PC-9 (cell line): Measurements from ENCODE around the gene NFKBIA. TPM values are rescaled to one million over a fixed set of nuclear protein-coding genes. Genes with fewer than 3 reads are reported as not detected.

Experiments used
- BruUV-seq: library from RNA; stranded (reverse); fragments of 400-500 nt; replicated peaks from 2 replicates; lab custom pipeline; 2021; lab: Mats Ljungman, UMichigan
- CTCF ChIA-PET: fragments of 300-600 bp; sonication (Branson Sonifier 250); formaldehyde crosslinking; loops from one replicate; lab custom pipeline; 2022; ENCODE audit warnings: antibody characterized with exemption; lab: Charles Lee
- POLR2A ChIA-PET: fragments of 300-600 bp; sonication (Branson Sonifier 250); formaldehyde crosslinking; loops from one replicate; lab custom pipeline; 2022; ENCODE audit warnings: antibody characterized with exemption; ENCODE audit not compliant: unreplicated experiment; lab: Charles Lee
- DNase-seq, 2 experiments: peaks; one replicate each; pipeline versions ENCODE4 v3.0.0 to v3.0.0-alpha.2; 2015 to 2022; ENCODE audit warnings: mixed read lengths in 1 of 2
- H2AFZ ChIP-seq: fragments of 200-600 bp; sonication (generic); 2 replicates; pipeline ENCODE4 v1.8.1; 2017; ENCODE audit warnings: antibody characterized with exemption
- H3F3A ChIP-seq: fragments of 200-600 bp; sonication (generic); 2 replicates; pipeline ENCODE4 v1.8.1; 2017; ENCODE audit warnings: antibody characterized with exemption, mild to moderate bottlenecking, low read depth; ENCODE audit not compliant: insufficient read depth
- H3K27ac ChIP-seq: fragments of 200-600 bp; sonication (generic); 2 replicates; pipeline ENCODE4 v1.6.1; 2016; ENCODE audit warnings: mixed run types
- H3K27me3 ChIP-seq: fragments of 200-600 bp; sonication (generic); 2 replicates; pipeline ENCODE4 v1.6.1; 2016; ENCODE audit warnings: low read depth, mixed run types; ENCODE audit not compliant: insufficient read depth
- H3K36me3 ChIP-seq: fragments of 200-600 bp; sonication (generic); 2 replicates; pipeline ENCODE4 v1.6.1; 2016; ENCODE audit warnings: low read depth, mixed run types
- H3K4me1 ChIP-seq: fragments of 200-600 bp; sonication (generic); replicated peaks from 2 replicates; pipeline ENCODE4 v1.6.1; 2016; ENCODE audit warnings: mixed run types; ENCODE audit not compliant: insufficient read depth
- H3K4me2 ChIP-seq: fragments of 200-600 bp; sonication (generic); 2 replicates; pipeline ENCODE4 v1.6.1; 2017; ENCODE audit warnings: mixed run types
- H3K4me3 ChIP-seq: fragments of 200-600 bp; sonication (generic); 2 replicates; pipeline ENCODE4 v1.6.1; 2016; ENCODE audit warnings: mixed run types
- H3K79me2 ChIP-seq: fragments of 200-600 bp; sonication (generic); 2 replicates; pipeline ENCODE4 v1.6.1; 2017; ENCODE audit warnings: low read depth, mixed run types
- H3K9me2 ChIP-seq: fragments of 200-600 bp; sonication (generic); 2 replicates; pipeline ENCODE4 v1.8.1; 2017; ENCODE audit warnings: mild to moderate bottlenecking; ENCODE audit not compliant: insufficient read depth
- H3K9me3 ChIP-seq: fragments of 200-600 bp; sonication (generic); 2 replicates; pipeline ENCODE4 v1.8.1; 2016; ENCODE audit warnings: low read depth; ENCODE audit not compliant: insufficient read depth
- H4K20me1 ChIP-seq: fragments of 200-600 bp; sonication (generic); 2 replicates; pipeline ENCODE4 v1.8.1; 2017; ENCODE audit not compliant: insufficient read depth
- CTCF ChIP-seq: fragments of 200-600 bp; sonication (generic); conservative IDR thresholded peaks from 2 replicates; pipeline ENCODE4 v1.6.1; 2017; ENCODE audit warnings: mixed run types, antibody characterized with exemption, mild to moderate bottlenecking, moderate library complexity
- EZH2 ChIP-seq: fragments of 200-600 bp; sonication (generic); IDR thresholded peaks from 2 replicates; pipeline ENCODE4 v1.8.0; 2017; ENCODE audit warnings: antibody characterized with exemption, low read depth
- intact Hi-C: fragments of 100-400 bp; cut with micrococcal nuclease; formaldehyde crosslinking; loops from one replicate; pipeline ENCODE4 v1.10.0; 2022; ENCODE audit not compliant: unreplicated experiment
- total RNA-seq: library from RNA; stranded (reverse); gene quantifications from 2 replicates; pipeline ENCODE4 v1.2.3, GENCODE V29; 2021

NFKBIA gene
- total RNA-seq, 1 experiment from 2014 or later, result 34.8 TPM

GRCh38 chr14:35392103-35392502 lies 12.4 kb downstream of the NFKBIA start:
- H3K27me3 ChIP-seq, result no peaks in the 10 kb centered on the region
- BruUV-seq, result no TSS peak
- no peak overlapping the region for H2AFZ ChIP-seq
- ChIA-PET CTCF (no interaction called here), POLR2A (no interaction called here)
- H3K36me3 ChIP-seq, result no peaks in the 10 kb centered on the region
- H3K27ac ChIP-seq, result no peak overlapping the region
- no peaks in the 10 kb centered on the region for H3K79me2 ChIP-seq
- H4K20me1 ChIP-seq, result no peaks in the 10 kb centered on the region
- intact Hi-C loops, result no loop called here
- DNase-seq, result no peak
- no peak overlapping the region for H3K4me2 ChIP-seq
- H3K4me1 ChIP-seq, result peaks cover 10% of the 10 kb centered on the region
- peaks cover 4% of the 10 kb centered on the region; the same call in 1 of the 2 replicates for H3F3A ChIP-seq
- H3K9me2 ChIP-seq, result no peaks in the 10 kb centered on the region
- no peak overlapping the region for H3K4me3 ChIP-seq
- H3K9me3 ChIP-seq, result no peaks in the 10 kb centered on the region
- TF ChIP-seq EZH2 (no peak), CTCF (no peak)

GRCh38 chr14:35391388-35391710 lies 13.2 kb downstream of the NFKBIA start:
- intact Hi-C loops, result loop anchor here (1.0 kb wide), 1 partner anchor 59 kb away; no protein-coding TSS in a partner anchor
- peak overlapping the region; percentile 30; the same call in 1 of the 2 replicates for H3K27ac ChIP-seq
- CTCF ChIA-PET, result interaction anchor here (0.6 kb wide), 1 partner anchor 21 kb away, joined by 3 read pairs; no protein-coding TSS in a partner anchor

GRCh38 chr14:35390577-35391387 lies 13.8 kb downstream of the NFKBIA start:
- POLR2A ChIA-PET, result interaction anchor here (0.9 to 1.3 kb wide), 2 partner anchors 13 to 58 kb away, joined by 4 to 5 read pairs; no protein-coding TSS in a partner anchor
- H3K4me2 ChIP-seq, result peak overlapping the region; percentile 37

More at GRCh38 chr14:35391388-35391710, 13.2 kb downstream of the NFKBIA start:
- Histone ChIP-seq H3K27me3 (no peaks in the 10 kb centered on the region), H3K79me2 (no peaks in the 10 kb centered on the region), H3F3A (peaks cover 4% of the 10 kb centered on the region; the same call in 1 of the 2 replicates), H3K4me3 (no peak overlapping the region), H3K9me2 (no peaks in the 10 kb centered on the region), H3K4me1 (peaks cover 10% of the 10 kb centered on the region), H4K20me1 (no peaks in the 10 kb centered on the region), H3K9me3 (no peaks in the 10 kb centered on the region), H2AFZ (no peak overlapping the region), H3K36me3 (no peaks in the 10 kb centered on the region), H3K4me2 (peak overlapping the region; percentile 29)
- no TSS peak for BruUV-seq
- DNase-seq, result no peak
- TF ChIP-seq EZH2, result no peak
- no peak for TF ChIP-seq CTCF
- POLR2A ChIA-PET, result interaction anchor here (0.9 to 1.3 kb wide), 2 partner anchors 12 to 58 kb away, joined by 4 to 5 read pairs; no protein-coding TSS in a partner anchor

More at GRCh38 chr14:35390577-35391387, 13.8 kb downstream of the NFKBIA start:
- Histone ChIP-seq H3K79me2 (no peaks in the 10 kb centered on the region), H3K9me3 (no peaks in the 10 kb centered on the region), H2AFZ (no peak overlapping the region), H3K27ac (peak overlapping the region; percentile 50), H3K4me3 (no peak overlapping the region), H3K4me1 (peaks cover 14% of the 10 kb centered on the region), H4K20me1 (no peaks in the 10 kb centered on the region), H3K9me2 (no peaks in the 10 kb centered on the region), H3K27me3 (no peaks in the 10 kb centered on the region), H3K36me3 (no peaks in the 10 kb centered on the region), H3F3A (peaks cover 4% of the 10 kb centered on the region; the same call in 1 of the 2 replicates)
- no peak for TF ChIP-seq CTCF
- no peak for TF ChIP-seq EZH2
- intact Hi-C loops, result loop anchor here (1.0 kb wide), 1 partner anchor 58 kb away; no protein-coding TSS in a partner anchor
- CTCF ChIA-PET, result interaction anchor here (0.6 kb wide), 1 partner anchor 20 kb away, joined by 3 read pairs; no protein-coding TSS in a partner anchor
- peak; percentile 63 to 92 for DNase-seq
- no TSS peak for BruUV-seq
